Natural killer cell (primary cell): ENCODE results near the gene SPATA20. TPM values are rescaled to one million over a fixed set of nuclear protein-coding genes. Genes with fewer than 3 reads are reported as not detected.

Experiments
- ATAC-seq, 3 donors: fragments of 150-1000 bp in 2 of 3; fragments of 200-7000 bp in 1 of 3; cut with Tn5 transposase; 1 replicate in 1 of 3; 2 replicates in 2 of 3; pipeline ENCODE4 v1.10.0; 2021; ENCODE audit warnings: mild to moderate bottlenecking in 2 of 3, moderate library complexity in 2 of 3
- DNase-seq, 2 donors: peaks; one replicate each; pipeline versions ENCODE4 v3.0.0 to v3.0.0-alpha.2; 2013 to 2021; ENCODE audit warnings: mixed read lengths in 1 of 2
- H3K27ac ChIP-seq: one replicate; pipeline ENCODE4 v1.5.1; 2013; ENCODE audit warnings: mild to moderate bottlenecking, low read length
- H3K27me3 ChIP-seq: one replicate; pipeline ENCODE4 v1.6.1; 2013; ENCODE audit warnings: low read length; ENCODE audit not compliant: control insufficient read depth, insufficient read depth
- H3K36me3 ChIP-seq: one replicate; pipeline ENCODE4 v1.6.1; 2013; ENCODE audit warnings: low read length; ENCODE audit not compliant: control insufficient read depth, insufficient read depth
- H3K4me1 ChIP-seq: one replicate; pipeline ENCODE4 v1.6.1; 2013; ENCODE audit warnings: low read length; ENCODE audit not compliant: control insufficient read depth, insufficient read depth
- H3K4me3 ChIP-seq: one replicate; pipeline ENCODE4 v1.5.1; 2013; ENCODE audit warnings: low read length
- H3K9me3 ChIP-seq: one replicate; pipeline ENCODE4 v1.6.1; 2013; ENCODE audit warnings: low read length; ENCODE audit not compliant: control insufficient read depth, insufficient read depth
- H3K27ac Mint-ChIP-seq, 2 donors: one replicate each; pipeline ENCODE4 v1.8.0; 2022; ENCODE audit warnings: mild to moderate bottlenecking in 2 of 2, mixed read lengths in 2 of 2, moderate library complexity in 1 of 2
- H3K27me3 Mint-ChIP-seq, 2 donors: one replicate each; pipeline ENCODE4 v1.8.0; 2022; ENCODE audit warnings: low read depth in 2 of 2, mixed read lengths in 2 of 2
- H3K36me3 Mint-ChIP-seq: one replicate; pipeline ENCODE4 v1.8.0; 2022; ENCODE audit warnings: mixed read lengths
- H3K4me1 Mint-ChIP-seq, 2 donors: one replicate each; pipeline ENCODE4 v1.8.0; 2022; ENCODE audit warnings: mixed read lengths in 2 of 2
- H3K4me3 Mint-ChIP-seq: one replicate; pipeline ENCODE4 v1.8.0; 2022; ENCODE audit warnings: mild to moderate bottlenecking, moderate library complexity, mixed read lengths
- H3K9me3 Mint-ChIP-seq, 2 donors: one replicate each; pipeline ENCODE4 v1.8.0; 2022; ENCODE audit warnings: mixed read lengths in 2 of 2
- CTCF ChIP-seq: fragments of 200-600 bp; IDR thresholded peaks from one replicate; pipeline ENCODE4 v1.8.0; 2022; ENCODE audit warnings: antibody characterized with exemption
- WGBS: methylation state at CpG from one replicate; pipeline ENCODE4 v1.1.7; 2013; ENCODE audit warnings: missing lambda C conversion rate; ENCODE audit not compliant: insufficient coverage; 5-methylcytosine and 5-hydroxymethylcytosine counted together
- intact Hi-C: fragments of 100-400 bp; cut with micrococcal nuclease; formaldehyde crosslinking; loops from one replicate; pipeline ENCODE4 v1.14.2; 2022
- total RNA-seq, 4 donors: library from RNA; stranded (reverse); fragments of 120-200 nt in 1 of 4; gene quantifications; one replicate each; pipeline versions ENCODE4 v1.2.3 to v1.2.4, GENCODE V29; 2013 to 2022

SPATA20 gene
- total RNA-seq: 10 to 100 TPM; 30.7 to 45.5 (median 32.5) TPM
- 10.3 TPM for total RNA-seq (2013)

GRCh38 chr17:50547035-50547735 is at the start of gene SPATA20:
SPATA20 (plus strand) TSS chr17:50547174; CDS start chr17:50547209, 35 bp downstream.
- Mint-ChIP-seq H3K27me3 (peaks cover 12 to 20% of the 10 kb centered on the region in 2 donors), H3K9me3 (no peaks in the 10 kb centered on the region), H3K36me3 (no peaks in the 10 kb centered on the region), H3K27ac (peak within 1 kb of the TSS in 1 of 2 donors; percentile 74), H3K4me1 (peaks cover 14 to 21% of the 10 kb centered on the region in 2 donors), H3K4me3 (peak within 1 kb of the TSS; percentile 67)
- DNase-seq: peak; percentile 78 to 94
- intact Hi-C loops: loop anchor here (1.0 to 10.0 kb wide), 4 partner anchors 14 to 296 kb away; partner anchors contain the start of gene CACNA1G
- ATAC-seq: peak; percentile 86 to 91 (median 90)
- peak within 1 kb of the TSS; percentile 26 for H3K4me3 ChIP-seq
- no peaks in the 10 kb centered on the region for H3K9me3 ChIP-seq
- no peaks in the 10 kb centered on the region for H3K27me3 ChIP-seq
- peak within 1 kb of the TSS; percentile 17 for H3K27ac ChIP-seq
- peaks cover 25% of the 10 kb centered on the region for H3K4me1 ChIP-seq
- peaks cover 3% of the 10 kb centered on the region for H3K36me3 ChIP-seq
- peak; percentile 92 for TF ChIP-seq CTCF
- 6% methylated on average over 42 of the region's 42 CpGs for WGBS

GRCh38 chr17:50498021-50498874 is 48.7 kb upstream of the SPATA20 start:
- no peaks in the 10 kb centered on the region for H3K4me1 Mint-ChIP-seq
- TF ChIP-seq CTCF: no peak
- ATAC-seq (no peak), DNase-seq (no peak)
- H3K27ac ChIP-seq: no peak overlapping the region
- H3K36me3 ChIP-seq: no peaks in the 10 kb centered on the region
- no peak overlapping the region for H3K4me3 ChIP-seq
- no peak overlapping the region for H3K27ac Mint-ChIP-seq
- peaks cover 0 to 2% of the 10 kb centered on the region in 2 donors for H3K27me3 Mint-ChIP-seq
- intact Hi-C loops: no loop called here
- H3K9me3 Mint-ChIP-seq: no peaks in the 10 kb centered on the region
- 74% methylated on average over 7 of the region's 7 CpGs for WGBS
- H3K4me3 Mint-ChIP-seq: no peak overlapping the region
- H3K4me1 ChIP-seq: no peaks in the 10 kb centered on the region
- no peaks in the 10 kb centered on the region for H3K27me3 ChIP-seq
- H3K36me3 Mint-ChIP-seq: no peaks in the 10 kb centered on the region
- H3K9me3 ChIP-seq: no peaks in the 10 kb centered on the region

DNA sequence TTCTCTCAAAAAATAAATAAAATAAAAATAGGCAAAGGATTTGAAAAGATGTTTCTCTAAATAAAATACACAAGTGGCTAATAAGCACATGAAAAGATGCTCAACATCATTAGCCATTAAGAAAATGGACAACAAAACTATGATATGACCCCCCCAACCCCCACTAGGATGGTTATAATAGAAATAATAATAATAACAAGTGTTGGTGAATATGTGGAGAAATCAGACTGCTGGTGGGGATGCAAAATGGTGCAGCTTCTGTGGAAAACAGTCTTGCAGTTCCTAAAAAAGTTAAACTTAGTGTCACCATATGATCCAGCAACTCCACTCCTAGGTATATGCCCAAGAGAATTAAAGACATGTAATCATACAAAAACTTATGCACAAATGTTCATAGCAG is 47.7 kb upstream of the SPATA20 start:
- H3K4me3 ChIP-seq: no peak overlapping the region
- H3K36me3 Mint-ChIP-seq: no peaks in the 10 kb centered on the region
- H3K36me3 ChIP-seq: no peaks in the 10 kb centered on the region
- no peaks in the 10 kb centered on the region for H3K9me3 Mint-ChIP-seq
- no peak overlapping the region for H3K27ac ChIP-seq
- no peak overlapping the region for H3K4me3 Mint-ChIP-seq
- no peaks in the 10 kb centered on the region for H3K4me1 ChIP-seq
- TF ChIP-seq CTCF: no peak
- intact Hi-C loops: no loop called here
- DNase-seq (no peak), ATAC-seq (no peak)
- H3K27me3 Mint-ChIP-seq: peaks cover 0 to 8% of the 10 kb centered on the region in 2 donors
- no peaks in the 10 kb centered on the region for H3K9me3 ChIP-seq
- H3K27me3 ChIP-seq: no peaks in the 10 kb centered on the region
- H3K4me1 Mint-ChIP-seq: peaks cover 0 to 4% of the 10 kb centered on the region in 2 donors
- H3K27ac Mint-ChIP-seq: no peak overlapping the region
